AG04449 (cell line): ENCODE measurements around the gene SLX4IP.

Experiments used
- CTCF ChIA-PET: fragments of 350-600 bp; formaldehyde crosslinking; extraction: SDS; loops from one replicate; lab custom pipeline; 2021; ENCODE audit warnings: antibody characterized with exemption; lab: Yijun Ruan, JAX
- POLR2A ChIA-PET: fragments of 400-600, 350-600 bp; formaldehyde crosslinking; extraction: SDS; loops from one replicate; lab custom pipeline; 2020; ENCODE audit warnings: antibody characterized with exemption, inconsistent platforms; lab: Yijun Ruan, JAX
- DNase-seq: peaks from one replicate; pipeline ENCODE4 v3.0.0-alpha.2; 2010; ENCODE audit warnings: low read depth, low spot score
- H3K4me3 ChIP-seq: 2 replicates; pipeline ENCODE4 v1.5.1; 2011; ENCODE audit warnings: low read depth, mild to moderate bottlenecking, control low read depth, low read length
- CTCF ChIP-seq: IDR thresholded peaks from one replicate; pipeline ENCODE4 v1.5.1; 2011; ENCODE audit warnings: mild to moderate bottlenecking, moderate library complexity, low read length, control low read depth, inconsistent platforms; ENCODE audit not compliant: insufficient read depth; ENCODE audit errors: missing control alignments

Gene SLX4IP

DNA sequence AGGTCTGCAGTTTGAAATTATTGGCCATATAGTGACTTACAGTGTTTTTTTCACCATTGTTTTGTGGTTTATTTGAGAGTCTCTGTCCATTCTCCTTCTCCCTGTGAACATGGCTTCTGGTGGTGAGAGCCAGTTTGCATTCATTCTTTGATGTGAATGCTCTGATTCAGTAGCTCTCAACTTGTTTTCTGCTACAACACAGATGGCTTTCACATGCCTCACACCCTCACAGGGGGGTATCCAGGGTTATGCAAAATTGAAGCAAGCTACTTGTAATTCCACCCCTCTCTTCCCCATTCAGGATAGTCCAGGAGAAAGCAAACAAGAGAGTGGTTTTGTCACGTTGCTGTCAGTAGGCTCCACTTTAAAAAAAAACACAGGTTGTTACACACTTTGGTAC, 55.6 kb downstream of the SLX4IP start:
- no peak for TF ChIP-seq CTCF
- DNase-seq: no peak
- ChIA-PET POLR2A (no interaction called here), CTCF (interaction anchor here (1.4 kb wide), 1 partner anchor 14 kb away, joined by 3 read pairs; no protein-coding TSS in a partner anchor)
- no peak overlapping the region for H3K4me3 ChIP-seq

DNA sequence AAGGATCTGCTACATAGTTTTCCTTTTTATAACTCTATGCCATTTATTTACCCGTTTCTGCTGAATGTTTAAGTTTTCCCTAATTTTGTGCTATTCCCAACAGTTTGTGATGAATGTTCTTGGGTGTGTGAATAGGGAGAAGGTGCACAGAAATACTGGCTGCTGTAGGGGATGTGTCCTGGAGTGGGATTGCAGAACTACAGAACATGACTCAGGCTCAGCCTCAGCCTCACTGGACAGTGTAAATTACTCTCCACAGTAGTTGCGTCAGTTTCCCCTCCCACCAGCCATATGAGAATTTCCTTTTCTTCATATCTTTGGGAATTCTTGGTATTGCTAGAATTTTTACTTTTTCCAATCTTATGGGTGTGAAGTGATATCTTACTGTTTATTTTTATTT, 57.0 kb downstream of the SLX4IP start:
- no peak for TF ChIP-seq CTCF
- CTCF ChIA-PET: no interaction called here
- H3K4me3 ChIP-seq: no peak overlapping the region
- POLR2A ChIA-PET: no interaction called here
- no peak for DNase-seq

- TF ChIP-seq CTCF: no peak
- CTCF ChIA-PET: no interaction called here
- no peak for DNase-seq
- POLR2A ChIA-PET: no interaction called here
- H3K4me3 ChIP-seq: no peak overlapping the region
These were observed 57.7 kb downstream of the SLX4IP start for GRCh38 chr20:10492844-10493243.

GRCh38 chr20:10495173-10495572, 60.1 kb downstream of the SLX4IP start:
- no peak for DNase-seq
- ChIA-PET CTCF (no interaction called here), POLR2A (no interaction called here)
- H3K4me3 ChIP-seq: no peak overlapping the region
- no peak for TF ChIP-seq CTCF

DNA sequence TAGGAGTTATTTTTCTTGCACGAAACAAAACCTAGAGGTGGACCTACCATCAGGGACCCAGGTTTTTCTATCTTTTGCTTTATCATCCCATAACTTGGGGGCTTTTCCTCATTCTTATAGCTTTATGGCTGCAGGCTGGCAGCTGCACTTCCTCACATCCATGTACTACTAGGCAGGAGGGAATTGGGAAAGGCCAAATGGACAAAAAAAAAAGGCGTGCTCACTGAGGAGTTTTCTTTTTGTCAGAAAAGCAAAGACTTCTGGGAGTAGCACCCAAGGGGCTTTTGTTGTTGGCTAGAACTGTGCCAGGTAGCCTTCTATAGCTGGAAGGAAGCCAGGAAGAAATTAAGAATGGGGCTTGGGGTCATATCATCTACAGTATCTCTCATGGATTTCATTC, 61.4 kb downstream of the SLX4IP start:
- DNase-seq: no peak
- ChIA-PET CTCF (no interaction called here), POLR2A (no interaction called here)
- TF ChIP-seq CTCF: no peak
- no peak overlapping the region for H3K4me3 ChIP-seq

- DNase-seq: no peak
- no peak overlapping the region for H3K4me3 ChIP-seq
- POLR2A ChIA-PET: no interaction called here
- no peak for TF ChIP-seq CTCF
- CTCF ChIA-PET: no interaction called here
These were observed 62.2 kb downstream of the SLX4IP start for GRCh38 chr20:10497283-10497682.
